GM20431 (cell line): ENCODE measurements around the gene NUTM2F.
"Not testable (repeated sequence)": the region's sequence is repeated elsewhere in the genome, so short reads cannot be mapped to it uniquely, and the experiment has no call there.

Experiments used
- in situ Hi-C: fragments of 300-500 bp; cut with MseI, MboI; formaldehyde crosslinking; loops from one replicate; pipeline ENCODE4 v1.15.0; 2020; ENCODE audit warnings: low sequenced_read_pairs; ENCODE audit not compliant: unreplicated experiment

NUTM2F gene

DNA sequence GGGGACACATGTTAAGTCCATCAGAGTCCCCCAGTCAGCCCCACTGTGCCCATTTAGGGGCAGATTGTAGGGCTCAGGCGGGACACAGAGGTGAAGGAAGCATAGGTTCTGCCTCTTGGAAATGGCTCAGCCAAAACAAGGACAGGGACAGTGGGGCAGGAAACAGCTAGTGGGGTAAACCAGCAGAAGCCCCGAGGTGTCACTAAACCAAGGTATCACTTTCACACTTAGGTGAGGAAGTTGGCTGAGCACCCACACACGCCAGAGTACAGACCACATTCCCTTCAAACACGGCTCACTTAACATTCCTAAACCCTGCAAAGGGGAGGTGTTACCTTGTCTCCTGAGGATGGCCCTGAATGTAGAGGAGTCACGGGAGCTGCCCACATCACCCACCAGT is 12.2 kb downstream of the NUTM2F start:
- in situ Hi-C loops = not testable (repeated sequence)

DNA sequence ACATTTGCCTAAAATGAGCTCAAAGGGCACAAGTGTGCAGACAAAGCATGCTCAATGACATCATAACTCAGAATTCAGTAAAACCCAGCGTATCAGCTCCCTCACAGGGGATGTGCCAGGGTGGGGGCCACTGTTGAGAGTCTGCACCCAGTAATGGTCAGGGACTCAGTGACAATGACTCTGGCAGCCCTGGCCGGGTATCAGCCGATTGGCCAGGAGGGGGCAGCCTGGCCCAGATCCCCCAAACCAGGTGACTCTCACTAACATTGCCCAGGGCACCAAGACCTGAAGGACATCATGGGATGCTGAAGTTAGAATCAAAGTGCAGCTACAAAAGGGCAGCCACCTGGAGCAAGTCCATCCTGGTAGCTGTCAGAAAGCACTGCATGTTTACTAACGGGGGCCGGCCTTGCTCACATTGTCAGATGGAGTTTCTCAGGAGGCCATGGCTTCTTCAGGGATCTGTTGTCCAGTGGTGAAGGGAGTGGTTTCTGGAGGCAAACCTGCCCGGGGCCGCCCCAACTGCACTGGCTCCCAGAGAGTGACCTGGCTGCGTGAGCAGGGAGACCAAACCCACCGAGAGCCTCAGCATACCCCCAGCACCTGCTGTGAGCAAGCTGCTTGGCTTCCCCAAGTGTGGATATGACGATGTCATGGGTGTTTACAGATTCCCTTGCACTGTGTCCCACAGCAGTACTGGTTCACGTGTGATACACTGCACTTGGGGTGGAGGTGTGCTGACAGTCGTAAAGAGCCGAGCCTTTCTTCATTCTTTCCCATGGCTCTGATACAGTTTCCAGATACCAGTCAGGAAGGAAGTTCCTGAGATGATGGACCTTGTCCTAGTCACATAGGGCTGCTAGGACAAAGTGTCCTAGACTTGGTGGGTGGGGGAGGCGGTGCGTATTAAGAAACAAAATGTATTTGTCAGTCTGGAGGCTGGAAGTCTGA is 13.1 kb downstream of the NUTM2F start:
- in situ Hi-C loops = not testable (repeated sequence)

DNA sequence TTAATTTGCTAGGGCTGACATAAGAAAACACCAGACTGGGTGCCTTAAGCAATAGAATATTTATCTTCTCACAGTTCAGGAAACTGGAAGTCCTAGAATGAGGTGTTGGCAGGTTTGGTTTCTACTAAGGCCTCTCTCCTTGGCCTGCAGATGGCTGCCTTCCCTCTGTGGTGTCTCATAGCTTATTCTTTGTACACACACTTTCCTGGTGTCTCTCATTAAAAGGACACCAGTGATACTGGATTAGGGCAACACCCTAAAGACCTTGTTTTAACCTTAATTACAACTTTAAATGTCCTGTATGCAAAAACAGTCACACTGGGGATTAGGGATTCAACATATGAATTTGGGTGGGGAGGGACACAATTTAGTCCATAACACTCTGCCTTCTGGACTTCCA is 25.1 kb downstream of the NUTM2F start:
- in situ Hi-C loops = no loop called here

DNA sequence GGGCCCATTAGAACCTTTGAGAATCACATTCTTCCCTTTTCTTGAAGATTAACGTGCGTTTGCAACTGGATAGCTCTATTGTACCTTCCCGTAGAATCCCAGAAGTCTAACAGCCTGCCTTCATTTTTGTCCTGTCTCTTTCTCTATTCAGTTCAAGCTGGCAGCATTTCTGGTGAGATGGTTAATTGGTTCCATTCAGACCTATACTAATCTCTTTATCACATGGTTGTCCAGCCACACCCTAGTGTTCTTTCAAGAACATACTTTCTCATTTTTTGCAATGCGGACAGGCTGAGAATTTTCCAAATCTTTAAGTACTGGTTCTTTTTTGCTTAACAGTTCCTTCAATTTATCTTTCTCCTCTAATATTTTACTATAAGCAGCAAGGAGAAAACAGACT is 26.0 kb downstream of the NUTM2F start:
- in situ Hi-C loops = no loop called here

DNA sequence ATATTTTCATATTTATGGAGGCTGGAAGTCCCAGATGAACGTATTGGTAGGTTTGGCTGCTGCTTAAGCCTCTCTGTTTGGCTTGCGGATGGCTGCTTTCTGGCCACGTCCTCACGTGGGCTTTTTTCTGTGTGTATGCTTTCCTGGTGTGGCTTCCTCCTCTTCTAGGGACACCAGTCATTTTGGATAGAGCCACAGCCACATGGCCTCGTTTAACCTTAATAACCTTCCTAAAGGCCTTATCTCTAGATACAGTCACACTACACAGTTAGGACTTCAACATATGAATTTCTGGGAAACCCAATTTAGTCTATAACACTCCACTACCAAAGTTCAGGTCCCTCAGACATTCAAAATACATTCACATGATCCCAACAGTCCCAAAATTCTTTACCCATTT is 26.9 kb downstream of the NUTM2F start:
- in situ Hi-C loops = no loop called here

DNA sequence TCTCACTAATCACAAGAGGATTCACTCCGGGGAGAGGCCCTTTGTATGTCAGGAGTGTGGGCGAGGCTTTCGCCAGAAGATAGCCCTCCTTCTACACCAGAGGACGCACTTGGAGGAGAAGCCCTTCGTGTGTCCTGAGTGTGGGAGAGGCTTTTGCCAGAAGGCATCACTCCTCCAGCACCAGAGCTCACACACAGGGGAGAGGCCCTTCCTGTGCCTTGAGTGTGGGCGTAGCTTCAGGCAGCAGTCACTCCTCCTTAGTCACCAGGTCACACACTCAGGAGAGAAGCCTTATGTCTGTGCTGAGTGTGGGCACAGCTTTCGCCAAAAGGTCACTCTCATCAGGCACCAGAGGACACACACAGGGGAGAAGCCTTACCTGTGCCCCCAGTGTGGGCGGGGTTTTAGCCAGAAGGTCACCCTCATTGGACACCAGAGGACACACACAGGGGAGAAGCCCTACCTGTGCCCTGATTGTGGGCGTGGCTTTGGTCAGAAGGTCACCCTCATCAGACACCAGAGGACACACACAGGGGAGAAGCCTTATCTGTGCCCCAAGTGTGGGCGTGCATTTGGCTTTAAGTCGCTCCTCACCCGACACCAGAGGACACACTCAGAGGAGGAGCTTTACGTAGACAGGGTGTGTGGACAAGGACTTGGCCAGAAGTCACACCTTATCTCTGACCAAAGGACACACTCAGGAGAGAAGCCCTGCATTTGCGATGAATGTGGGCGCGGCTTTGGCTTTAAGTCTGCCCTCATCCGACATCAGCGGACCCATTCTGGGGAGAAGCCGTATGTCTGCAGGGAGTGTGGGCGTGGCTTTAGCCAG is 27.8 kb downstream of the NUTM2F start:
- in situ Hi-C loops = no loop called here

DNA sequence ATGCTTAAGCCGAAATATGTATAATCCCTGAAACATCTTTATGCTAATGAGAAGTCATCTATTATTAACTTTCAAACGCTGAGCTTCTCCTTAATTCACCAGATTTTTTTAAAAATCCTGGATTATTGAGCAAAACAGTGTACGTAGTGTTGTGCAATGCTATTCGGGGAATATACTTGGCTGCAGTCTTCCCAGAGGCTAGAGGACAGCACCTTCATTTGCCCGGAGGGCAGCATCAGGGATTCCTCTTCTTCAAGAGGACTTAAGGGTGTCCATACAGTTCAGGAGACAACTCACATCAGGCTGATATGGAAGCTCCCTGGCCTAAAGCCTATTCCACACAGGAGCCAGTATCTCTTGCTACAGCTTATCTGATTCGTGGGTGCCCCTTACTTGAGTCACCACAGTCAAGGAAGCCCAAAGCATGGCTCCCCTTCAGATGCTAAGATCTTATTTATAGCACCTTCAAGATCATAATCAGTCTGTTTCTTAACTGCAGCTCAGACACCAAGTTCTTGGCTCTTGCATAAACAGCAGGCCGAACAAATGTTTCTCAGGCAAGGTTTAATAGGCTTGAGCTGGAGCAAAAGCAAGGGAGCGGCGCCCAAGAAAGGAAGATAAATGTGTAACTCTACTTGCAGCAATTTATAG is 29.4 kb downstream of the NUTM2F start:
- in situ Hi-C loops = no loop called here

DNA sequence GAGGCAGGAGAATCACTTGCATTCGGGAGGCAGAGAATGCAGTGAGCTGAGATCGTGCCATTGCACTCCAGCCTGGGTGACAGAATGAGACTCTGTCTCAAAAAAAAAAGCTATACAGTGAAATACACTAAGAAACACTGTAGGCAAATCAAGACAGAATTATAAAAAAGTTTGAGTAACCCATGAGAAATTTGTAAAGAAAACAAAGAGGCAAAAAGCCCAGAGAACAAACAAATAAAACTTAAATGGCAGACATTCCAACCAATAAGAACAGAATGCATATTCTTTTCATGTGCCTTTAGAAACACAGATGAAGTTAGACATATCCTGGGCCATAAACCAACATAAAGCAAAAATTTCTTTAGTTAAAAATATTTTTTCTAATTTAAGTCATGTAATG is 38.8 kb downstream of the NUTM2F start:
- in situ Hi-C loops = no loop called here

DNA sequence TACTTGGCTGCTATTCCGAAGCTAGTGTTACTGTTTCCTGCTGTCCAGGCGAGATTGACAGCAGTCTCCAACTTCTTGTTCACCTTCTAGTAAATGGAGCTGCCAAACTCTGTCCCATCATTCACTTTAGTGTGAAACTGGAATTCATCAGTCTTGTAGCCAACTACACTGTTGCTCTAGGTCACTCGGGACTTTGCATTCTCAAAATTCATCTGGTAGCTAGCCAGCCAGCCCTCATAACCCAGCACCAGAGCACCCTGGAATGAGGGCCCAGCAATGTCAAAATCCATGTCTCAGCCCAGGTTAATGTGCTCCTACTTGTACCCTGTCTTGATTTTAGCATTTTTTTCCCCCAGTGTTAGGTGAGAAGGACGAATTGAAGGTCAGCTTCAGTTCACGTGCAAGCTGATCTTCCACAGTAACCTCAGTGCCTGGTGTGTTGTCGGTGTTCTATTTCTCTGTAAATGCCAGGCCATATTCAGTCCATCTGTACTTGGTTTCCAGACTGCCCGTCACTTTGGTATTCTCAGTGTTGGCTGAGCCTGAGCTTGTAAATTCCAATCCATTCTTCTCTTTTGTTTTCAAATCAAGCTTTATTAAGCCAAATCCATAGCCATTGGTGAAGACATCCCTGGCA is 40.4 kb downstream of the NUTM2F start:
- in situ Hi-C loops = no loop called here

DNA sequence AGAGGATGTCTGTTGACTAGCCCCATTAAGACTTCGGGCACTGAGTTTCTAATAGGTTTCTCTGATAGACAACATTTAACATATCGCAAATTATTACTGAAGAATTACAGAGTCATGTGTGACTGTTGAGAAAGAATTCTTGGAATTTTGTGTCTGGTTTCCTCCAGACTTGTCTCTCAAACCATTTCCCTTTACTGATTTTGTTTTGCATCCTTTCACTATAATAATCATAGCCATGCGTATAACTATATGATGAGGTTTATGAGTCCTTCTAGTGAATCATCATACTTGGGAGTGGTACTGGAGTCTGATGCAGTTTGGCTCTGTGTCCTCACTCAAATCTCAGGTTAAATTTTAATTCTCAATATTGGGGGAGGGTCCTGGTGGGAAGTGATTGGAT is 42.3 kb downstream of the NUTM2F start:
- in situ Hi-C loops = no loop called here

DNA sequence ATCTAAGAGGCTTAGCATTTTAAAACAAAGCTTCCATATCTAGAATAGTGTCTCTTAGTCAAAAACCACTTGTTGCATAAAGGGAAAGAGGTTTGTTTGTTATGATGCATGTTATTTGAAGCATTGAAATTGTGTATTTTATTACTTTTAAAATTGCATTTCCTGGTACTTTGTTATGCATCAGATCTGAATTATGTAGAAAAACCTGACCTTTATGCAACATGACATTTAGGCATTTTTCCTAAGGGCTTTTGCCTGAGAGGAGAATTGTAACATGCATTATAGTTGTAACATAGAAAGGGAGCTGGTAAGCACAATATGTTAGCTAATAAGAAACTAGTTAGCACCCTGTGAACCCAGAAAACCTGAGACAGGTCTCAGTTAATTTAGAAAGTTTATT is 47.3 kb downstream of the NUTM2F start:
- in situ Hi-C loops = no loop called here

DNA sequence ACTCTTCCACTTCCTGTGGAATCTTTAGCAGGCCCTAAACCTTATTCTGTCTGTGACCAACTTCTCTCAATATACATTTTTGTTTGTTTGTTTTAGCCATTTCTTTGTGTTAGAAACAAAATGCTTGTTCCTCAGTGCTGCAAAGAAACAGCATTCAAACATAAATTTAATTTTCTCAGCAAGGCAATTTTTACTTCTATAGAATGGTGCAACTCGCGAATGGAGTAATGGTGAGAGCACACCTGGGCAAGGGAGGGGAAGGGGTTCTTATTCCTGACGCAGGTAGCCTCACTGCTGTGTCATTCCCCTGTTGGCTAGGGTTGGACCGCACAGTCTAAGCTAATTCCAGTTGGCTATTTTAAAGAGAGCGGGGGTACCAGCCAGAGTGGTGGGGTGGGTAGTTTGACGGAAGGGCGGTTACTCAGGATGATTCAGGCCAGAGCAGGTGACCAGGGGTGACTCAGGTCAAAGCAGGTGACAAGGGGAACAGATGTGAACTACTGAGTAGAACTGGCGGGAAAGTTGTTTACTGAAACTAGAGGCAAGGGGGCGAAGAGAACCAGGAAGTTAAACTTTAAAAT is 47.9 kb downstream of the NUTM2F start:
- in situ Hi-C loops = no loop called here

DNA sequence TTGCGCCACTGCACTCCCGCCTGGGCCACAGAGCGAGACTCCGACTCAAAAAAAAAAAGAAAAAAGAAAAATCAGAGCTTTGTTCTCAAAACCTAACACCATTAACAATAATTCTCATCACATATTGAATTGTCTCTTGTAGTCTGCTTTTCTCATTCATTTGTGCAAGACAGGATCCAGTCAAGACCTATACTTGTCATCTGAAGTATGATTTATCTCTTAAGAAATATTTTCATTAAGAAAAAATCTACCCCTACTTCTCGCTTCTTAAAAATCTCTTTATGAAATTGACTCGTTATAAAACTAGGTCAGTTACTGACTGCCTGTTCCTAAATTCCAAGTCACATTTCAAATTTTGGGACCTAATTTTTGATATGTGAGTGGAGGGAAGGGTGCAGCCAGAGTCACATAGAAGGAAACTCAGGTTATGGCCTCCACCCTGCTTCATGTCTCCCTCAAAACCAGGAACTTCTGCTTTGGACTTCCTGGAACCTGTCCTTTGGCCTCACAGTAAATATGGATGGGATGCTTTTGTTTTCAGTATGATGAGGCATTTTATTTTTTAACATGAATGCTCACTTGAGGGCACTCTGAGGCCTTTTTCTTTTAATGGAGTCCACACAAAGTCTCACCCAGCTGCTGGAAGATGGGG is 50.4 kb downstream of the NUTM2F start:
- in situ Hi-C loops = no loop called here

DNA sequence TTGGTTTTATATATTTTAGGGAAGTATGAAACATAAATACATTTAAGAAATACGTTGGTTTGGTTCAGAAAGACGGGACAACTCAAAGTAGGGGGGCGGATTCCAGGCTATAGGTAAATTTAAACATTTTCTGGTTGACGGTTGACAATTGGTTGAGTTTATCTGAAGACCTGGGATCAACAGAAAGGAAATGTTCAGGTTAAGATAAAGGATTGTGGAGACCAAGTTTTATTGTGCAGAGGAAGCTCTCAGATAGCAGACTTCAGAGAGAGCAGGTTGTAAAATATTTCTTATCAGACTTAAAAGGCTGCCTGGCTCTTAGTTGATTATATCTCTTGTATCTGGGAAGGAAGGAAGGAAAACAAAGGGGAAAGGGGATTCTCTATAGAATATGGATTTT is 51.4 kb downstream of the NUTM2F start:
- in situ Hi-C loops = not testable (repeated sequence)

DNA sequence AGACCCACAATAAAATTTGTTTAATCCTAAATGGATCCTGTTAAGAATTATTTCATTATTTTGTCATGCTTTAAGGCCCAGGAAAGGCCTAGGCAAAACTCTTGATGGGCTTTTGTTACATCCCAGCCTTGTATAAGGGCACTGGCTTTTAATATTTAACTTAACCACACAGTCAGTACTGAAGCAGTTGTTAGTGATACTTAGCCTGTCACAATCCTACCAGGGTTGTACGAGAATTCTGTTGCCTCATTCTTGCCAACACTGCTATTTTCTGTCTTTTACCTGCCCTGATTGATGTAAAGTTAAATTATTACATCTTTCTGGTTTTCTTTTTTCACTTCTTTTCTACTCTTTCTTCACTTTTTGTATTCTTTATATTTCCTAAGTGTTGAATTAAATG is 58.4 kb downstream of the NUTM2F start:
- in situ Hi-C loops = no loop called here

DNA sequence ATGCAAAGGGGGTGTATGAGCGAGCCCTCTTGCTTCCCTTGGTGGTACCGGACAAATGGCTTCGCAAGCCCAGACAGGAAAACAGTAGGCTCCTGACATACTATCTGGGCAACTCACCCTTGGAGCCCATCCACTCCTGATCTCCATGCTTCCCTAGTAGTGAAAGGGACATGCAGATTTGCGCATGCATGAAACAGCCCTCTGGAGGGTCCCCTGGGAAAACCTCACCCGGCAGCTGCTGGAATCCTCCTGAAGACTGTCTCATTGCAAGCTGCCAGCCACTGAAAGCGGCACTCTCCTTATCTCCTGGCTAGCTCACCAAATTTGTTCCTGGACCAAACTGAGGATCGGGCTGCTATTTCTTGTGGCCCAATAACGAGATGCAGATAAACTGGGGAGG is 59.2 kb downstream of the NUTM2F start:
- in situ Hi-C loops = no loop called here
